Measurements from ENCODE around the gene CELA3B.
"Not testable (repeated sequence)": the region's sequence is repeated elsewhere in the genome, so short reads cannot be mapped to it uniquely, and the experiment has no call there.

Gene CELA3B

DNA sequence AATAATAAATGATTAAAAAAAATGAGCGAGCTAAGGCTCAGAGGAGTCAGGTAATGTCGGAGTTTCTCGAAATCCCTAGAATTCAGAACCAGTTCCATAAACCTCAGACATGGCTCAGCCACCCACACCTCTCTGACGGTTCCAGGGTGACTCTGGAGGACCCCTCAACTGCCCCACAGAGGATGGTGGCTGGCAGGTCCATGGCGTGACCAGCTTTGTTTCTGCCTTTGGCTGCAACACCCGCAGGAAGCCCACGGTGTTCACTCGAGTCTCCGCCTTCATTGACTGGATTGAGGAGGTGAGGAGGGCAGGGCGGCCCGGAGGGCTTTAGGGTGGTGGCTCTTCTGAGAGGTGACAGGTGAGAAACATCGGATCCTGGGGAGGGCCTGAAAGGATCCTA is 9.6 kb downstream of the CELA3B start:
- H3K27ac Mint-ChIP-seq = not testable (repeated sequence)

DNA sequence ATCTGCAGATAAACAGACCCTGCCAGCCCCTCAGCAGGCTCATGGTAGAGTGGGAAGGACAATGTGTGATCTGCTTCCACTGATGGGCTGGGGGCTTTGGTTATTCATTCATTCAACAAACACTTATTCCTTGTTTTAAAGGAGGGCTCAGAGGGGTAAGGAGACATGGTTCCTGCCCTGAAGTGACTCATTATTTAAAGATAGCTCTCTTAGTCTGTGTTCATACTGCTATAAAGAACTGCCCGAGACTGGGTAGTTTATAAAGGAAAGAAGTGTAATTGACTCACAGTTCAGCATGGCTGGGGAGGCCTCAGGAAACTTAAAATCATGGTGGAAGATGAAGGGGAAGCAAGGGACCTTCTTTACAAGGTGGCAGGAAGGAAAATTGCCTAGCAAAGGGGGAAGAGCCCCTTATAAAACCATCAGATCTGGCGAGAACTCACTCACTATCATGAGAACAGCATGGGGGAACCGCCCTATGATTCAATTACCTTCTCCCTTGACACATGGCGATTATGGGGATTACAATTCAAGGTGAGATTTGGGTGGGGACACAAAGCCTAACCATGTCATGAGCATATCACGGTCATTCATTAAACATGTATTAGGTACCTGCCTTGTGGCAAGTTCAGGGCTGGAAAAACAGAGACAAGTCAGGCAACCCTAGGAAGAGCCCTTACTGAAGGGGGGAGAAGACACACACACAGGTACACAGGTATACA is 13.0 kb downstream of the CELA3B start:
- not testable (repeated sequence) for H3K4me1 Mint-ChIP-seq, H3K27me3 Mint-ChIP-seq, H3K4me3 Mint-ChIP-seq, H3K9me3 Mint-ChIP-seq, H3K27ac Mint-ChIP-seq, H3K36me3 Mint-ChIP-seq

More for the DNA sequence above, 9.6 kb downstream of the CELA3B start:
- not testable (repeated sequence) for H3K4me3 Mint-ChIP-seq, H3K27me3 Mint-ChIP-seq, H3K36me3 Mint-ChIP-seq, H3K4me1 Mint-ChIP-seq, H3K9me3 Mint-ChIP-seq

DNA sequence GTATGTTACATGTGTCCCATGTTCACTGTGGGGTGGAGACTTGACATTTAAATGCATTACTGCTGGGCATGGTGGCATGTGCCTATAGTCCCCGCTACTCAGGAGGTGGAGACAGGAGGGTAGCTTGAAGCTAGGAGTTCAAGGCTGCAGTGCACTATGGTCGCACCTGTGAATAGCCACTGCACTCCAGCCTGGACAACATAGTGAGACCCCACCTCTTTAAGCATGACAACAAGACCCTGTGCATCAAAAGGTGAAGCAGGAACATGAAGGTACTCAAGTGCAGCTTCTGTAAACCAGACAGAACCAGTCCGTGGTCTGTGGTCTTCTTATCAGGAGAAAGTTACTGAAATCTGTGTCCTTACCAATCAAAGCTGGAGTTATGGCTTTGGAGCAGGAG is 15.4 kb downstream of the CELA3B start:
- H3K27me3 Mint-ChIP-seq, H3K4me1 Mint-ChIP-seq, H3K27ac Mint-ChIP-seq, H3K9me3 Mint-ChIP-seq, H3K4me3 Mint-ChIP-seq, H3K36me3 Mint-ChIP-seq: not testable (repeated sequence)

DNA sequence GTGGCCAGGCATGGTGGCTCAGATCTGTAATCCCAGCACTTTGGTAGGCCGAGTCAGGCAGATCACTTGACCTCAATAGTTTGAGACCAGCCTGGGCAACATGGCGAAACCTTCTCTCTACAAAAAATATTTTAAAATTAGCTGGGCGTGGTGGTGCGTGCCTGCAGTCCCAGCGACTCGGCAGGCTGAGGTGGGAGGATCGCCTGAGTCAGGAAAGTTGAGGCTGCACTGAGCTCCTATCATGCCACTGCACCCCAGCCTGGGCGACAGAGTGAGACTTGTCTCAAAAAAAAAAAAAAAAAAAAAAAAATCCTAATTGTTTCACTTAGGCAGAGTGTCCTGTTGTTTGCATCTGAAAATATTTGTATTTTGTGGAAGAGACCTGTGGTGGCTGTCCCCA is 17.9 kb downstream of the CELA3B start:
- not testable (repeated sequence) for H3K36me3 Mint-ChIP-seq, H3K4me3 Mint-ChIP-seq, H3K27me3 Mint-ChIP-seq, H3K4me1 Mint-ChIP-seq, H3K27ac Mint-ChIP-seq, H3K9me3 Mint-ChIP-seq

DNA sequence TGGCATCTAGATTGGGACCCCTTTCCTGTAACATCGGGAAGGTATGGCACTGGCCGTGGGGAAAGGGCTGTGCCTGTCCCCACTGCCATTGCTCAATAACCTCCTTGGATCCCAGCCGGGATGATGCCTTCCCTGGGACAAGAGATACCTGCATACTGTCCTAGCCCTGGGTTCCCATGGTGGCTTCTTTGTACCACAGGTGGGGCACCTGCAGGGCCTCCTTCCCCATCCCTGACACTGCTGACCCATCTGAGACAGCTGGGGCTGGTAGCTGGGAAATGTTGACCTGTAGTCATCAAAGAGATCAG is 19.8 kb downstream of the CELA3B start:
- not testable (repeated sequence) for H3K9me3 Mint-ChIP-seq, H3K36me3 Mint-ChIP-seq, H3K27me3 Mint-ChIP-seq, H3K4me1 Mint-ChIP-seq, H3K27ac Mint-ChIP-seq, H3K4me3 Mint-ChIP-seq

DNA sequence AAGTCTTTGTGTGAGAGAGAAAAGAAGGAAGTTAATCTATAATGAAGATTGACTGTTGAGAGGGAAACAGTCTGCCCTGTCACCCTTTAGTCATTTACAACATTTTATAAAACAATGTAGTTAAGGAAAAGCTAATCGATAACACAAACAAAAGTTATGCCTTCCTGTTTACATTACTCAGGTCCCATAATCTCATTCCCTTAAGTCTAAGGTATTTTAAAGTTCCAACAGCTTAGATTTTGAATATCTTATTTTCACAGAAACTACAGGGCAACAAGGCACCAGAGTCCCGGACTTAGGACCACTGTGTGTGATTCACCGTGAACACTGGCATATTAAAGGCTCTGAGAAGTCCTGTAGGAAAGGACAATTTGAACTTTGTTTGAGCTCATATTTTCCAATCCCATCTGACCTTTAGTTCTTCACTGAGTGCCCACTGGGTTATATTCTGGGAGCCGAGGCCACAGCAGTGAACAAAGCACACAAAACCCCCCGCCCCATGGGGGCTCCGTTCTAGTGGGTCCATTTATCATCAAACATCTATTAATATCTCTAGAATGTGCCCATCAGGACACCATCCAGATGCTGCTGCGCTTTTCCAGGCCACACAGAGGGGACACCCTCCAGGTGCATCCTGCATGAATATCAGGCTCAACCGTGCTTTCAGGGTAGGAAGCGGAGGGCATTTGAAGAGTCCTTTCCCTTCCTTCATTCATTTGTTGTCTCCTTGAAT is 21.2 kb downstream of the CELA3B start:
- H3K27ac Mint-ChIP-seq, H3K4me3 Mint-ChIP-seq, H3K4me1 Mint-ChIP-seq, H3K36me3 Mint-ChIP-seq, H3K27me3 Mint-ChIP-seq, H3K9me3 Mint-ChIP-seq: not testable (repeated sequence)

DNA sequence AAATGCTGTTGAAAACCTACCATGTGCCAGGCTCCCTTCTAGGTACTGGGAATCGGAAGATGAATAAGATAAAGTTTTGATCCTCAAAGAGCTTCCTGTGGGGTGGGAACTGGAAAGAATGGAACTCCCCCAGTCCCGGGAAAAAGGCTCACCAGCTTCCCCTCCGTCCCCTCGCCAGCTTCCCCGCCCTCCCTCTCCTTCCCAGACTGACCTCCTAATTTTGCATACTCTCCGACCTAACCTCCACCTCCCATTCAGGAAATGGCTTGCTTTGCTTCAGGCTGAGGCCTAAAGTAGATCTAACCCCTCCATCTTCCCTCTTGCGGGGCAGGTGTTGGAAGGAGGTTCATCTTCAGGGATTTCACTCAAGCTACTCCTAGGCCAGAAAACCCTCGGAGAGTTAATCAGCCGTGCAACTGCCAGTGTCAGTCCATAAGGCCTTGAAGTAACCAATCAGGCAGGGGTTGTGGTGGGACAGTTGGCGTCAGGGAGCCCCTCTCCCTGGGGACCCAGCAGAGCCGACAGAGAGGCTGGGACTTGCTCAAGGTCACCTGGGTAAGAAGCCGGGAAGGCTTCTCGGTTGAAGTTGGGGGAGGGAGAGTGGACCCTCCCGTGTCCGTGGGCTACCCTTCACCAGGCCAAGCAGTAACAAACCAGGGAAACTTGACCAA is 21.9 kb downstream of the CELA3B start:
- not testable (repeated sequence) for H3K36me3 Mint-ChIP-seq, H3K27ac Mint-ChIP-seq, H3K4me3 Mint-ChIP-seq, H3K9me3 Mint-ChIP-seq, H3K27me3 Mint-ChIP-seq, H3K4me1 Mint-ChIP-seq

DNA sequence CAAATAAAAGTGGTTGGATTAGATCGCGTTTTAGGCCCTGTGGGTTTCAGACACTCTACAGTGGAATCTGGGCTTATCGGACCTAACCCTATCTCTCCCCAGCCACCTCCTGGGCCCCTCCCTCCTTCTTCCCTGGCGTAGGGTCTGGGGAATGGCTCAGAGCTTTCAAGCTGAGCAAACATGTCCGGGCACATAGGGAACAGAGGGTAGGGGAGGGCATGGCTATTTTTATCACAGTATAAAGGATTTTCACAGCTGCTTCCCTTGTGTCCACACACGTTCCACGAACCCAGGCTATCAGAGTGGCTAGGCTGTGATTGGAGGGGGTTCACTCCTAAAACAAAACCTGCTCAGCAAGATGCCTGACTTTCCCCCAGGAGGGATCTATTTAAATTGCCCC is 22.8 kb downstream of the CELA3B start:
- H3K36me3 Mint-ChIP-seq, H3K9me3 Mint-ChIP-seq, H3K4me3 Mint-ChIP-seq, H3K4me1 Mint-ChIP-seq, H3K27me3 Mint-ChIP-seq, H3K27ac Mint-ChIP-seq: not testable (repeated sequence)

DNA sequence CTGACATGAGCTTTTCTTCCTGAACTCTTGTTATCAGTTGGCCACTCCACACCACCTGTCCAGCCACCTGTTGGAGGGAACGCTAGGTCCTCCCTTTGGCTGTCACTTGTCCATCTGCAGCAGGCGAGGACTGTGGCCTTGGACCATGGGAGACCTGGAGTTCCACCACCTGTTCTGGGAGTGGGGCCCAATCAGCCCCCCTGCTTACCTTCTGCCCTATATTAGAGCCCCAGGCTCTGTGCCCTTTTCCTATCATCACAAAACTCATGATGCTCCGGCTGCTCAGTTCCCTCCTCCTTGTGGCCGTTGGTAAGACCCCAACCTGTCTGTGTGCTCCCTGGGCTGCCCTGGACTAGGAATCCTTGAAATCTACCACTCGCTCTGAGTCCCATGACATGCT is 24.6 kb downstream of the CELA3B start, which contains the start of gene CELA3A:
Gene CELA3A (plus strand): TSS at position 249 of the 400 bp plus-strand sequence. CDS start 18 bp downstream, at position 267.
- Mint-ChIP-seq H3K4me1 (no peaks in the 10 kb centered on the region), H3K9me3 (no peaks in the 10 kb centered on the region), H3K36me3 (no peaks in the 10 kb centered on the region), H3K27me3 (no peaks in the 10 kb centered on the region), H3K27ac (no peak within 1 kb of the TSS), H3K4me3 (no peak within 1 kb of the TSS)

DNA sequence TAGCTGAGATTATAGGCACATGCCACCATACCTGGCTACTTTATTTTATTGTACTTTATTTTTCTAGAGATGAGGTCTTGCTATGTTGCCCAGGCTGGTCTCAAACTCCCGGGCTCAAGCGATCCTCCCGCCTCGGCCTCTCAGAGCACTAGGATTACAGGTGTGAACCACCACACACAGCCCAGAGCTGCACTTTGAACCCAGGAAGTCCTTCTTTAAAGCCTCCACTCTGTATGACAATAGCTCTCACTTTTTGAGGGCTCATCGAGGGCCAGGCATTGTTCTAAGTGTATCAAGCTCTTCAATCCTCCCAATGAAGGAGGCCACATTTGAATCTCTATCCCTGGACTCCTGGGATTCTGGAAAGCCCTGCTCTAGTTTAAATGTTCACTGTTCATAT is 25.6 kb downstream of the CELA3B start:
- H3K4me1 Mint-ChIP-seq, H3K4me3 Mint-ChIP-seq, H3K27me3 Mint-ChIP-seq, H3K36me3 Mint-ChIP-seq, H3K27ac Mint-ChIP-seq, H3K9me3 Mint-ChIP-seq: not testable (repeated sequence)

DNA sequence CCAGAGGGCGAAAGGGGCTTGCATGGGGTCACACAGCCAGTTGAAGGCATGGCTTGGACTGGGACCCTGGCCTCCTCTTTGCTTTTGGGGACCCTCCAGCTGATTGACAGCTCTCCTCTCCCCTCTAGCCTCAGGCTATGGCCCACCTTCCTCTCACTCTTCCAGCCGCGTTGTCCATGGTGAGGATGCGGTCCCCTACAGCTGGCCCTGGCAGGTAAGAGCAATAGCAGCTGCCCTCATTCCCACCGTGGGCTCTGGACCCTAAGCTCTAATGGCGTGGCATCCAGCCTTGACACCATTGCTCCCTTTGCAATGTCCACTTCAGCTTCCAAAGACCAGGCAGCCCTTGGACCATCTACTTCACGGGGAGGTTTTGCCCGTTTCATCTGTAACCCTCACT is 26.1 kb downstream of the CELA3B start:
- H3K27me3 Mint-ChIP-seq, H3K4me3 Mint-ChIP-seq, H3K4me1 Mint-ChIP-seq, H3K9me3 Mint-ChIP-seq, H3K36me3 Mint-ChIP-seq, H3K27ac Mint-ChIP-seq: not testable (repeated sequence)

DNA sequence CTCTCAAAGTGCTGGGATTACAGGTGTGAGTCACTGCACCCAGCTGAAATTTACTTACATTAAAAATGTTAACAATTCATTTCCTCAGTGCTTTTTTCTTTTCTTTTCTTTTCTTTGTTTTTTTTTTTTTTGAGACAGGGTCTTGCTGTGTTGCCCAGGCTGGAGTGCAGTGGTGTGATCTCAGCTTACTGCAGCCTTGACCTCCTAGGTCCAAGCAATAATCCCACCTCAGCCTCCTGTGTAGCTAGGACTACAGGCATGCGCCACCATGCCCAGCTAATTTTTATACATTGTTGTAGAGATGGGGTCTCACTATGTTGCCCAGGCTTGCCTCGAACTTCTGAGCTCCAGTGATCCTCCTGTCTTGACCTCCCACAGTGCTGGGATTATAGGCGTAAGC is 27.1 kb downstream of the CELA3B start:
- not testable (repeated sequence) for H3K27me3 Mint-ChIP-seq, H3K9me3 Mint-ChIP-seq, H3K27ac Mint-ChIP-seq, H3K36me3 Mint-ChIP-seq, H3K4me3 Mint-ChIP-seq, H3K4me1 Mint-ChIP-seq

DNA sequence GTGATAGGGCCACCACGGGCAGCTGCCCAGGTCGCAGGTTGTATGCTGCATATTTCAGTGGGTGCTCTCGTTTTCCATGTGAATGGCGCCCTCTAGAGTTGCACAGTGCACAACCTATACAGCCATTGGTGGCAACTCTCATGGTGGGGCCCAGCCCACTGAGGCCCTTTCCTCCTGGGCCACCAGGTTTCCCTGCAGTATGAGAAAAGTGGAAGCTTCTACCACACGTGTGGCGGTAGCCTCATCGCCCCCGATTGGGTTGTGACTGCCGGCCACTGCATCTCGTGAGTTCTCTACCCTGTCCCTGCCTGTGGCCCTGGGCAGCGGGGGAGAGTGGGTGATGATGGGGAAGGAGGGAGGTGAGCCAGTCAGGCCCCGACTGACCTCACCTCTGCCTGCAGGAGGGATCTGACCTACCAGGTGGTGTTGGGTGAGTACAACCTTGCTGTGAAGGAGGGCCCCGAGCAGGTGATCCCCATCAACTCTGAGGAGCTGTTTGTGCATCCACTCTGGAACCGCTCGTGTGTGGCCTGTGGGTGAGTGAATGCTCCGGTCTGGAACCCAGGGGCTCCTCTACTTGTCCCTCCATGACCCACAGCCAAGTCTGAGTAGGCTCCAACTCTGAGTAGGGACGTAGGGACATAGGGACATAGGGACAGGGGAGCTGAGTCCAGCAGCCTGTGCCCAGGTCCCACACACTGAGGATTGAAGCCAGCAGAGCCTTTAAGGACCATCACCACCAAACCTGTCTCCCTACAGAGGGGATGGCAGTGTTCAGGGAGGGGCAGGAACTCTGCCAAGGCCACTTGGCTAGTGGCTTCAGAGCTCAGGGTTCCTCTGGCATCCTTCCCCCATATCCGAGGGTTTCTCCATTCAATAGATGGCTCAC is 28.7 kb downstream of the CELA3B start:
- H3K4me1 Mint-ChIP-seq, H3K36me3 Mint-ChIP-seq, H3K4me3 Mint-ChIP-seq, H3K27ac Mint-ChIP-seq, H3K27me3 Mint-ChIP-seq, H3K9me3 Mint-ChIP-seq: not testable (repeated sequence)

DNA sequence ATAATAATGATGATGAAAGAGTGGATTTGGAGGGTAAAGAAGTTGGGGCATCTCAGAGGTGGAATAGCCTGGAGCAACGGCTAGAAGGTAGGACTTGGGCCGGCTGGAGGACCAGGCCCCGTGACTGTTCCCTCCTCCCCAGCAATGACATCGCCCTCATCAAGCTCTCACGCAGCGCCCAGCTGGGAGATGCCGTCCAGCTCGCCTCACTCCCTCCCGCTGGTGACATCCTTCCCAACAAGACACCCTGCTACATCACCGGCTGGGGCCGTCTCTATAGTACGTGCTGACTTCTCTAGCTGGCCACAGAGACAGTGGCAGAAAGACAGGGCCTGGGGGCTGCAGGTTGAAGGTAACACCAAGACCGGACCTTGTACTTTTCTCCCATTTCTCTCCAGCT is 29.9 kb downstream of the CELA3B start:
- not testable (repeated sequence) for H3K9me3 Mint-ChIP-seq, H3K27me3 Mint-ChIP-seq

DNA sequence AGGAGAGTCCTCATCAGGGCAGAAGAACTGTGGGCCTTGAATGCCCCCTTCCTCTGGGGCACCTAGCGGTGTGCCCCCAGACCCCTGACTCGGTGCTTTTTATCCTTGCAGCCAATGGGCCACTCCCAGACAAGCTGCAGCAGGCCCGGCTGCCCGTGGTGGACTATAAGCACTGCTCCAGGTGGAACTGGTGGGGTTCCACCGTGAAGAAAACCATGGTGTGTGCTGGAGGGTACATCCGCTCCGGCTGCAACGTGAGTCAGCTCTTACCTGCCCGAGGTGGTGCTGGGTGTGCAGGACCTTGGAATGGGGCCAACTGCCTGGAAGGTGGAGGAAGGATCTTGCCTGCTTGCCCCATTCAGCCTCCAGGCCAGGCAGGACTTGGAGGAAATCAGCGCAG is 30.4 kb downstream of the CELA3B start:
- H3K4me1 Mint-ChIP-seq, H3K9me3 Mint-ChIP-seq, H3K27ac Mint-ChIP-seq, H3K4me3 Mint-ChIP-seq, H3K27me3 Mint-ChIP-seq, H3K36me3 Mint-ChIP-seq: not testable (repeated sequence)

More for the DNA sequence above, 29.9 kb downstream of the CELA3B start:
- not testable (repeated sequence) for H3K36me3 Mint-ChIP-seq, H3K4me1 Mint-ChIP-seq, H3K4me3 Mint-ChIP-seq, H3K27ac Mint-ChIP-seq

DNA sequence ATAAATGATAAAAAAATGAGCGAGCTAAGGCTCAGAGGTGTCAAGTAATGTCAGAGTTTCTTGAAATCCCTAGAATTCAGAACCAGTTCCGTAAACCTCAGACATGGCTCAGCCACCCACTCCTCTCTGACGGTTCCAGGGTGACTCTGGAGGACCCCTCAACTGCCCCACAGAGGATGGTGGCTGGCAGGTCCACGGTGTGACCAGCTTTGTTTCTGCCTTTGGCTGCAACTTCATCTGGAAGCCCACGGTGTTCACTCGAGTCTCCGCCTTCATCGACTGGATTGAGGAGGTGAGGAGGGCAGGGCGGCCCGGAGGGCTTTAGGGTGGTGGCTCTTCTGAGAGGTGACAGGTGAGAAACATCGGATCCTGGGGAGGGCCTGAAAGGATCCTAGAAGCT is 32.7 kb downstream of the CELA3B start:
- H3K36me3 Mint-ChIP-seq, H3K9me3 Mint-ChIP-seq, H3K4me1 Mint-ChIP-seq, H3K4me3 Mint-ChIP-seq, H3K27ac Mint-ChIP-seq, H3K27me3 Mint-ChIP-seq: not testable (repeated sequence)
